GM12874 (cell line): ENCODE results near the gene ISCA1.

ENCODE experiments used
- TF ChIP-seq, protein P1 (sequence below): IDR thresholded peaks from 2 replicates; pipeline ENCODE4 v1.5.1; 2011; ENCODE audit warnings: low read depth, mild to moderate bottlenecking, control low read depth, low read length, moderate library complexity; ENCODE audit not compliant: insufficient read depth

Gene ISCA1

DNA sequence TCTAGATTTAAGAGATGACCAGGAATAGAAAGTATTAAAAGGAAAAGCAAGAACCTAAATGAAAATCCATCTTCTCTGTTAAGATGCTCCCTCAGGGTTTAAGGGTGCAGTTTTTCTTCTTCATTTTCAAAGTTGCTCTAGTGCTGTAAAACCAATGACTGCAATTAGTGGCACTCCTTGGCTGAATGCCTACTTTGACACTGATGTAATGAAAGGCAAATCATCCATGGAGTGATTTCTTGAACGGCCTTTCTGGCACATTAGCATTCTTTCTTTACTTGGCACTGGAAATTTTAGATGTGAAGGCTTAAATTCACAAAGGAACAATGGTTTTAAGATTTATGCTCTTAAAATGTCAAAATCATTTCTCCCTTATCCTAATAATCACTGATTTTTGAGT, 19.3 kb upstream of the ISCA1 start:
- TF ChIP-seq, protein P1, sequence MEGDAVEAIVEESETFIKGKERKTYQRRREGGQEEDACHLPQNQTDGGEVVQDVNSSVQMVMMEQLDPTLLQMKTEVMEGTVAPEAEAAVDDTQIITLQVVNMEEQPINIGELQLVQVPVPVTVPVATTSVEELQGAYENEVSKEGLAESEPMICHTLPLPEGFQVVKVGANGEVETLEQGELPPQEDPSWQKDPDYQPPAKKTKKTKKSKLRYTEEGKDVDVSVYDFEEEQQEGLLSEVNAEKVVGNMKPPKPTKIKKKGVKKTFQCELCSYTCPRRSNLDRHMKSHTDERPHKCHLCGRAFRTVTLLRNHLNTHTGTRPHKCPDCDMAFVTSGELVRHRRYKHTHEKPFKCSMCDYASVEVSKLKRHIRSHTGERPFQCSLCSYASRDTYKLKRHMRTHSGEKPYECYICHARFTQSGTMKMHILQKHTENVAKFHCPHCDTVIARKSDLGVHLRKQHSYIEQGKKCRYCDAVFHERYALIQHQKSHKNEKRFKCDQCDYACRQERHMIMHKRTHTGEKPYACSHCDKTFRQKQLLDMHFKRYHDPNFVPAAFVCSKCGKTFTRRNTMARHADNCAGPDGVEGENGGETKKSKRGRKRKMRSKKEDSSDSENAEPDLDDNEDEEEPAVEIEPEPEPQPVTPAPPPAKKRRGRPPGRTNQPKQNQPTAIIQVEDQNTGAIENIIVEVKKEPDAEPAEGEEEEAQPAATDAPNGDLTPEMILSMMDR, result no peak

DNA sequence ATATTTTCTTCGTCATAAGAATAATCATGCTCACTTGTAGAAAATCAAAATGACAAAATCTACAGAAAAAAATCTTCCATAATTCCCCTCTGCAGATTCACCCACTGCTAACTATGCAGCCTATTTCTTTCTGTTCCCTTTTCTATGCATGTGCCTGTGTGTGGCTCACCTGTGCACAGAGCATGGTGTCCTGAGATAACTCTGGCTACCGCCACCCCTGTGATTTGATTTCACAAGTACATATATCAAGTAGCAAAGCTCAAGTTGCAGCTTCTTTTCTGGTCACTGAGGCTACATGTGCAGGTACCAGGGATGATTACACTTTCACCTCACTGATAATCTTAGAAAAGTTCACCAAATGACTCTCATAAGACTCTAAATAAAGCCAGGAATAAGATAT, 18.4 kb upstream of the ISCA1 start:
- TF ChIP-seq, protein P1, result no peak

DNA sequence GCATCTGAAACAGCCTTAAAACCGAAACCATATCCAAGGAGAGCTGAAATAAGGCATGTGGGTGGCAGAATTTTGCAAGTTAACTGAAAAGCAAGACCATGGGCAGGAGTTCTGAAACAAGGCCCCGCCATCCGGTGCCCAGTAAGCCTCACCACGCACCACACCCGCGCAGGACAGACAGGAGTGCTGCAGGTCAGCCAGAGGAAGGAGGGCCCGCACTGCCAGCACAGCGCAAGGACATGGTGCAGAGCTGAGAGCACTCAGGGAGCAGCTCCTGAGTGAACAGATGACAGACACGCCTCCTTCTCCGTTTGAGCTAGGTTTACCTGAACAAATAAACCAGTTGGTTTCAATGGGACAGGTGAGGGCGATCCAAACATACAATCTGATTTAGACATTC, 16.5 kb upstream of the ISCA1 start:
- TF ChIP-seq, protein P1, result no peak

DNA sequence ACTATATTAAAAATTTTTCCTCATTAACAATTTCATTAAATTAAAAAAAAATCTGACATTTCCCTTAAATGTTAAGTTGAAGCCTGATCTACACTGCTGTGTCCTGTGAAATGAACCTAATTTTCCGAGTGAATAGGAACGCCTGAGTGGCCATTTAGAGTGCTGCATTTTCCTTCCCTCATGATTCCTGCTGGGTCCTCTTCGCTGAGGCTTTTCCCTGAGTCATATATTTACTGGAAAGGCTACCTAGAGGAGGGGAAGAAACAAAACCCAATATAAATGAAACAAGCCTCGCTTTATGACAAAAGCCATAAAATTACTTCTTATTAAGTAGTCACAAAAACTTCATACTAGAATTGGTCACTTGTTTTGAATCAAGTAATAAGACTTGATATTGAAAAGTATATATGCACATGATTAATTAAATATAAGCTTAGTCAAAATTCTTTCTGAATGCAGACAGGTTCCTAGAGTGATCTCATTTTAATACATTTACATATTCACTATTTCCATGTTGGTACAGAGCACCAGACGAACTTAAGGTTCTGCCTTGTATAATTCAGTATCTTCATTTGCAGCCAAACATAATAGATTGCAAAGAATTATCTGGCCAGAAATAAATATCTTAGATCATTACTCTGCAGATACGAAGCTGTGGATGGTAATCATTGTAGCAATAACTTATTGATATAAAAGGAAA, 6.3 kb upstream of the ISCA1 start:
- TF ChIP-seq, protein P1, result no peak

DNA sequence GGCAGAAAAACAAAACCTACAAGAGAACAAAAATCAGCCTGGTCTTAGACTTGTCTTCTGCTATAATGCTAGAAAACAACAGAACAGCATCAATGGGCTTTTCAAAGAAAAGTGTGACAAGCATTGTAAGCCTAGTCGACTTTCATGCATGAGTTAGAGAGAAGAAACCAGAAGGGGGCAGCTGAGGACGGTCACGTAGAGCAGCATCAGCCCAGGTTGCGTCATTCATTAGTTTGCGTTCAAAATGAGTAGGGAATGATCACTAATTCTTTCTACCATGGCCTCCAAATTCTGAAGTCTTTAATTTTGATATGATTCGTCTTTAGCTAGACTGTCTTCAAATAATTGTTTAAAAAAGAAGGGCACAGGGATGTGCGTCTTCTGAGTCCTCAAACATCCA, 4.7 kb upstream of the ISCA1 start:
- TF ChIP-seq, protein P1, result 0 out of 2 replicates have a peak, but pooled peaks have one; percentile 6

DNA sequence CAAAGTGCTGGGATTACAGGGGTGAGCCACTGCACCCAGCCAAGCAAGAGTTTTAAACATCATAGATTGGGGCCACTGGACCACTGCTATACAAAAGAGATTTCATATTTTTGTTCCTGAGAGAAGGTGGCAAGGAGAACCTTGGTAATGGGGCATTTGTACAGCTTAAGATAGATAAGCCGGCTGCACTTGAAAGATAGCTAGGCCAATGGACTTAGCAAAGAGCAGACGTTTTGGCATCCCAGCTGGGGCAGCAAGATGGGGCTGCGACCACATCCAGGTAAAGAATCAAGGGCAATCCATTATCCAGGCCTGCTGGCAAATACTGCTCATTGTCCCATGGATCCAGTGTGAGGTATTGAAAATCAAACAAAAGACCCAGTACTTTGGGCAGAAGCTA, 3.9 kb upstream of the ISCA1 start:
- TF ChIP-seq, protein P1, result no peak

DNA sequence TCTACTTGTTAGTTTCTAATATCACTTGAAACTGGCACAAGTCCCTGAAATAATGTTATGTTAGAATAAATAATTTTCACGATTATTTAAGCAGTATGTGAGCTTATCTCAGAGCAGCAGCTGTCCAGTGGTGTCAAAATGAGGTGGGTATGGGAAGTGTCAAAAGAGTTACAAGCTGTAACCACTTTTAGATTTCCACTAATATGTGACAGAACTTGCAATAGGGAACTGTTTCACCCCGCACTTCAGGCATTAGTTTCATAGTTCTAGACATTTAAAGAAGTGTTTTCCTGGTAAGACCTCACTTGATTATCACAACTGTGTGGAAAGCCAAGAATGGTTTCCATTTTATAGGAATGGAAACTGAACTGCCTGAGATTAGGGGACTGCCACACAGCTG, 2.9 kb upstream of the ISCA1 start:
- TF ChIP-seq, protein P1, result no peak
